Neural cell (in vitro differentiated cells): ENCODE results near the gene GSN.

Experiments
- EP300 ChIP-seq: fragments of 450-650 bp; conservative IDR thresholded peaks from 2 replicates; pipeline ENCODE4 v1.6.1; 2014; ENCODE audit warnings: antibody characterized with exemption, mild to moderate bottlenecking, moderate library complexity; ENCODE audit not compliant: poor library complexity, severe bottlenecking
- EZH2 ChIP-seq: fragments of 200-600, 300-800 bp; shearing (Covaris generic), sonication (generic); IDR thresholded peaks from 2 replicates; pipeline ENCODE4 v1.6.1; 2014; ENCODE audit warnings: antibody characterized with exemption, low read length, borderline replicate concordance, mild to moderate bottlenecking; ENCODE audit not compliant: insufficient read depth, poor library complexity, severe bottlenecking
- RAD21 ChIP-seq: fragments of 450-650 bp; conservative IDR thresholded peaks from 2 replicates; pipeline ENCODE4 v1.6.1; 2014; ENCODE audit warnings: antibody characterized with exemption, mild to moderate bottlenecking, moderate library complexity

DNA sequence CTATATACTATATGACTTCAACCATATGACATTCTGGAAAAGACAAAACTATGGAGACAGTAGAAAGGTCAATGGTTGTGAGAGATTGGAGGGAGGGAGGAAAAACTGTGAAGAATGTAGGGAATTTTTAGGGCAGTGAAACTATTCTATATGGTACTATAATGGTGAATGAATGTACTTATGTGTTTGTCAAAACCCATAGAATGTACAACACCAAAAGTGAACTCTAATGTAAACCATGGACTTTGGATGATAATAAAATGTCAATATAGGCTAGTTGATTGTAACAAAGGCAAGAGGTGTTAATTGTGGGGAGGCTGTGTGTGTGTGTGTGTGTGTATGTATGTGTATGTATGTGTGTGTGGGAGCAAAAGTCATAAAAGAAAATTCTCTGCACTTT lies 112.9 kb downstream of the GSN start:
- no peak for TF ChIP-seq RAD21
- TF ChIP-seq EP300: no peak
- TF ChIP-seq EZH2: no peak
